CD4-positive, alpha-beta T cell (primary cell): ENCODE results near the gene ATXN1. TPM values are rescaled to one million over a fixed set of nuclear protein-coding genes. Genes with fewer than 3 reads are reported as not detected.

Experiments
- ATAC-seq: fragments of 200-7000 bp; cut with Tn5 transposase; one replicate; pipeline ENCODE4 v1.10.0; 2022; ENCODE audit warnings: mild to moderate bottlenecking; ENCODE audit not compliant: poor library complexity
- CTCF ChIA-PET: fragments of 350-600 bp; sonication (Branson Sonifier 250); formaldehyde crosslinking; loops from one replicate; lab custom pipeline; 2021; ENCODE audit warnings: antibody characterized with exemption, inconsistent platforms; lab: Charles Lee
- POLR2A ChIA-PET: fragments of 350-600 bp; sonication (Branson Sonifier 250); formaldehyde crosslinking; loops from one replicate; lab custom pipeline; 2021; ENCODE audit warnings: antibody characterized with exemption, inconsistent platforms; lab: Charles Lee
- DNase-seq, 14 experiments: peaks; one replicate each; pipeline ENCODE4 v3.0.0-alpha.2; 2013 to 2020; ENCODE audit warnings: mixed read lengths in 2 of 14
- H3K27ac ChIP-seq, 2 donors: one replicate each; pipeline versions ENCODE4 v1.5.1 to v1.7.0; 2013; ENCODE audit warnings: low read length in 2 of 2, low read depth in 1 of 2, mild to moderate bottlenecking in 1 of 2
- H3K27me3 ChIP-seq, 2 experiments: 1 replicate in 1 of 2; 2 replicates in 1 of 2; pipeline versions ENCODE4 v1.6.1 to v1.7.0; 2013; ENCODE audit warnings: low read length in 2 of 2, control low read depth in 1 of 2, mild to moderate bottlenecking in 1 of 2, moderate library complexity in 1 of 2; ENCODE audit not compliant: insufficient read depth in 2 of 2, control insufficient read depth in 1 of 2
- H3K36me3 ChIP-seq: one replicate; pipeline ENCODE4 v1.6.1; 2013; ENCODE audit warnings: low read length, control low read depth; ENCODE audit not compliant: insufficient read depth
- H3K4me1 ChIP-seq: one replicate; pipeline ENCODE4 v1.6.1; 2013; ENCODE audit warnings: low read length, control low read depth; ENCODE audit not compliant: insufficient read depth
- H3K4me3 ChIP-seq: one replicate; pipeline ENCODE4 v1.5.1; 2013; ENCODE audit warnings: mild to moderate bottlenecking, low read length, moderate library complexity
- H3K9me3 ChIP-seq, 2 experiments: 1 replicate in 1 of 2; 2 replicates in 1 of 2; pipeline versions ENCODE4 v1.6.1 to v1.7.0; 2013; ENCODE audit warnings: low read length in 2 of 2, mild to moderate bottlenecking in 2 of 2, control low read depth in 1 of 2, moderate library complexity in 1 of 2; ENCODE audit not compliant: control insufficient read depth in 1 of 2, insufficient read depth in 1 of 2
- H3K27ac Mint-ChIP-seq: one replicate; pipeline ENCODE4 v1.8.0; 2020; ENCODE audit warnings: mixed read lengths
- H3K27me3 Mint-ChIP-seq: one replicate; pipeline ENCODE4 v1.8.0; 2021; ENCODE audit warnings: mixed read lengths
- H3K36me3 Mint-ChIP-seq: one replicate; pipeline ENCODE4 v1.8.0; 2021; ENCODE audit warnings: low read depth, mixed read lengths
- H3K4me1 Mint-ChIP-seq: one replicate; pipeline ENCODE4 v1.8.0; 2021; ENCODE audit warnings: low read depth, mixed read lengths
- H3K4me3 Mint-ChIP-seq: one replicate; pipeline ENCODE4 v1.8.0; 2020; ENCODE audit warnings: mild to moderate bottlenecking, mixed read lengths
- H3K9me3 Mint-ChIP-seq: one replicate; pipeline ENCODE4 v1.8.0; 2020; ENCODE audit warnings: mixed read lengths
- CTCF ChIP-seq: fragments of 200-600 bp; IDR thresholded peaks from one replicate; pipeline ENCODE4 v1.8.0; 2022; ENCODE audit warnings: antibody characterized with exemption, mild to moderate bottlenecking
- intact Hi-C, 2 experiments: fragments of 100-400 bp; cut with DNase I in 1 of 2; cut with micrococcal nuclease in 1 of 2; formaldehyde crosslinking; loops; one replicate each; pipeline versions ENCODE4 v1.15.1 to v1.9.0; 2023 to 2025; cut with DNase I, micrococcal nuclease
- total RNA-seq, 174 experiments: library from RNA in 2 of 174; stranded (reverse) in 2 of 174; gene quantifications; one replicate each; pipeline ENCODE4 v1.2.3 and lab custom pipeline; 2021 to 2026

Gene ATXN1
- total RNA-seq, 2 experiments from 2014 or later = 74.2 to 76.7 TPM

- no peaks in the 10 kb centered on the region for H3K27me3 Mint-ChIP-seq
- H3K36me3 Mint-ChIP-seq = peaks cover 22% of the 10 kb centered on the region
- TF ChIP-seq CTCF = no peak
- H3K27ac Mint-ChIP-seq = no peak overlapping the region
- peaks cover 31% of the 10 kb centered on the region for H3K4me1 Mint-ChIP-seq
- Histone ChIP-seq H3K36me3 (peaks cover 27% of the 10 kb centered on the region), H3K27me3 (no peaks in the 10 kb centered on the region), H3K9me3 (peaks cover 0 to 8% of the 10 kb centered on the region in 2 experiments), H3K4me1 (peaks cover 55% of the 10 kb centered on the region), H3K27ac (no peak overlapping the region), H3K4me3 (no peak overlapping the region)
- intact Hi-C loops = loop anchor here in 1 of 2 experiments (10.0 kb wide), 1 partner anchor 202 kb away; the partner anchor contains the start of gene MYLIP
- H3K9me3 Mint-ChIP-seq = no peaks in the 10 kb centered on the region
- DNase-seq (no peak), ATAC-seq (no peak)
- CTCF ChIA-PET = no interaction called here
- no peak overlapping the region for H3K4me3 Mint-ChIP-seq
- POLR2A ChIA-PET = no interaction called here
Observed at GRCh38 chr6:16326971-16327776, 434.1 kb downstream of the ATXN1 start.

- peaks cover 27% of the 10 kb centered on the region for H3K36me3 ChIP-seq
- H3K4me1 Mint-ChIP-seq = peaks cover 38% of the 10 kb centered on the region
- H3K9me3 Mint-ChIP-seq = no peaks in the 10 kb centered on the region
Observed at GRCh38 chr6:16326531-16326930, 434.7 kb downstream of the ATXN1 start.

More at GRCh38 chr6:16326531-16326930, 434.7 kb downstream of the ATXN1 start:
- TF ChIP-seq CTCF = no peak
- H3K27ac ChIP-seq = no peak overlapping the region
- H3K4me3 Mint-ChIP-seq = no peak overlapping the region
- CTCF ChIA-PET = no interaction called here
- H3K9me3 ChIP-seq = peaks cover 0 to 8% of the 10 kb centered on the region in 2 experiments
- H3K27me3 ChIP-seq = no peaks in the 10 kb centered on the region
- no peak for DNase-seq
- peaks cover 22% of the 10 kb centered on the region for H3K36me3 Mint-ChIP-seq
- no peak overlapping the region for H3K4me3 ChIP-seq
- intact Hi-C loops = loop anchor here in 1 of 2 experiments (10.0 kb wide), 1 partner anchor 202 kb away; the partner anchor contains the start of gene MYLIP
- ATAC-seq = no peak
- H3K4me1 ChIP-seq = peaks cover 55% of the 10 kb centered on the region
- no peak overlapping the region for H3K27ac Mint-ChIP-seq
- H3K27me3 Mint-ChIP-seq = no peaks in the 10 kb centered on the region
- POLR2A ChIA-PET = no interaction called here
